Renal cortical epithelial cell (primary cell): ENCODE measurements around the gene FAM241B. TPM values are rescaled to one million over a fixed set of nuclear protein-coding genes. Genes with fewer than 3 reads are reported as not detected.

Source experiments
- DNase-seq: peaks from one replicate; pipeline ENCODE4 v3.0.0-alpha.2; 2011; ENCODE audit warnings: low read depth
- total RNA-seq: library from RNA; depleted of rRNA; stranded (reverse); fragments of >200 nt; gene quantifications from 2 replicates; pipeline ENCODE4 v1.2.3, GENCODE V29; 2014

FAM241B gene
- total RNA-seq, 1 donor from 2014 or later: 2.9 TPM

DNA sequence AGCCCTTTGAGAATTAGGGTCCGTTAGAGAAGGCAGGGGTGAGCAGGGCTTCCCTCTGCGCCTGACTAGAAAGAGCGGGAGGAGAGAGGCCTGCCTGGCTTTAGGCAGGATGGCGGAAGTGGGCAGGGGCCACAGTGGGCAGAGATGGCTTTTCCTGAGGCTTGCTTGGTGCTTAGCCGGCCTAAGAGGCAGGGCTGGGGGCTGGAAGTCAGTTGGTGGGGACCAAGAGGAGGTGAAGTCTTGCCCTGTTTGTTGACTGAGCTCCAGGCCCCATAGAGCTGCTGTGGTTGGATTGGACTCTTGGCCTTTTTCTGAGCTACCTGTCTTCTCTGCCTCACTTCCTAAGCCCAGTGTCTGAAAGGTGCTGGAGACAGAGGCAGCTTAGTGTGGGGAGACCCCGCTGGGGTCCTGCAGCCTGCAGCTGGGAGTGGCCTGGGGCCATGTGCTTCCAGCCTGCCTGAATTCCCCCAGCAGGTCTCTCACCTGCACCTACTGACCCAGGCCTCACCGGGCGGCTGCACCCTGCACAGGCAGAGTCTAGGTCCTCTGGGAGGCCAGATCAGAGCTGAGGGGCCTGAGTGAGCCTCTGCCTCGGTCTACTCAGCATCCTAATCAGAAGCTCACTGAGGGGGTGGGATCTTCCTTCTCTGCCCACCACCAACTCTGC is 4.8 kb downstream of the FAM241B start:
- DNase-seq: no peak

DNA sequence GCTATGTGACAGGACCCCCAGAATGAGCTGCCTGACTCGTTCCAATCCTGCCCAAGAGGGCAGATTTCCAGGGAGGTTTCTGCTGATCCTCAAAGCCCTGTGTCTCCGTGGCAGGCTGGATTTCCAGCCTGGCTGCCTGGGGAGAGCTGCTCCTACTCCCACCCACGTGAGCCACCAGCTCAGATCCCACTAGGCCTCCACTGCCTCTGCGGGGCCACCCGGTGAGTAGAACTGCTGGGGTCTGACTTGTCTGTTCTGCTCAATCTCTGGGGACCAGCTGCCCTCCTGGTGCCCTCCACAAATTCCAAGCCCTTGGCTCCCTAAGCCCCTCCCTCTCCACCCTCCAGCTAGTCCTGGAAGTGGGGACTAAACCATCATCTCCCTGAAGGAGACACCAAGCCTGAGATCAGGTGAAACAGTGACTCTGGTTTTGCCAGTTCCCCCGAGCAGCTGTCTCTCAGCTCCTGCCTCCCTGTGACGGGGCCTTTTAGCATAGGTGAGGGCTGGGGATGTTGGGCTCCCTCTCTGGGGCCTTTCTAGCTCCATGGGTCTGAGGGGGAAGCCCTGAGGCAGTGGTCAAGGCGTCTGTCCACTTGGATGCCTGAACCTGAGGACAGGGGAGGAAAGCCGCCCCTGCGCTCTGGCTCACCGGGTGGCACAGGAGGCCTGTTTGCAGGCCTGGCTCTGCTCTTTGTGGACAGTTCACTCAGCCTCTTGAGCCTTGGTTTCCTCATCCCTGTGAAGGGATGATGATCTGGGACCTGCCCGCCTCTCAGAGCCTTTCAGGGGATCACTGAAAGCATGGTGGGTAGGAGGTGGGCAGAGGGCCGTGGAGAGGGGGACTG is 5.6 kb downstream of the FAM241B start:
- DNase-seq: no peak

DNA sequence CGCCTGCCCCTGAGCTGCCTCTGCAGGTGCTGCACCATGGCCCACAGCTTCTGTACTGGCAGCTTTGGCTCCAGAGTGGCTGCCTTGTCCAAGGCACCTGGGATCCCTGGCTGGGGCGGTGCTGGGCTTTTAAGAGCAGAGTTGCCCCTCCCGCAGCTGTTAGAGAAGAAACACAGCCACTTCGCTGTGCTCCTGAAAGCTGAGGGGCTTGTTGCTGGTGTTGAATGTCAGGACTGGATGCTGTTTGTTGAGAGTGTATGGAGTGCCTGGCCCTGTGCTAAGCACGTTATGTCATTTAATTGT is 6.2 kb downstream of the FAM241B start:
- DNase-seq: no peak

DNA sequence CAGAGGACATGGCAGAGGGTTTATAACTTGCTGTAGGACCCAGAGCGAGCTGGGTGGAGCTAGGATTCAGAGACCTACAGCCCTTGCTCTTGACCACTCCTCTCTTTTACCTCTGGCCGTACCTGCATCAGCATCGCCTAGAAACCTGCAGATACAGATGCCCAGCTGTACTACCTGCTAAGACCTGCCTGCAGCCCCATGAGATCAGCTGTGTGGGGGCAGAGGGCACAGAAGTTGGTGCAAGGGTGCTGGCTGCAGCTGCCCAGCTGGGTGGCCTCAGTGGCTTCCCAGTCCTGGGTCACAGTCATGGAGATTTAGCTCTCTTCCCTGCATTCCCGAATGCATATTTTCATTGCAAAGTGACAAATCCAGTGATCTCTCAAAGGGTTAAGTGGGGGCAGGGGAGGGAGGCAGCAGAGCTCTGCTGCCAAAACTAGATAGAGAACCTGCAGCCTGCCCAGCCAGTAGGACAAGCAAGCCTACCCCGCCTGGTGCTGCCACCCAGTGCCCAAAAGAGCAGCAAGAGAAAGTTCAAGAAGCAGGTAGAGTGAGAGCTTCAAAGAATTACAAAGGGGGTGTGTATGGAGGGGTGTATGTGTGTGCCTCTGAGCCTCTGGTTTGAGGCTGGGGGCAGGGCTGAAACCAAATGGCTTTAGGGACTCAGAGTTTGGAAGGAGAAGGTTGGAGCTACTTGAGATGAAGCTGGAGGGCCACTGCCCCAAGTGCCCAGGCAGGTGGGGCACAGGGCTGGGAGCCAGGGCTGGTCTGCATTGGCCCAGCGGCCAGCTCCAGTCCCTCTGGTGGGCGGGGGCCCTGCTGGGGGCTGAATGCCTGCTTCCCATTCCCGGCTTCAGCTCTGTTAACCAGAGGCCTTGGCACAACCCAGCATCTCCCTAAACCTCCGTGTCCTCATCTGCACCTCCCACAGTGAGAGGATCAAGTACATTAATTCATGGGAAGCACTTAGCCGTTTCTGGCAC is 6.9 kb downstream of the FAM241B start:
- DNase-seq: peak; percentile 16

DNA sequence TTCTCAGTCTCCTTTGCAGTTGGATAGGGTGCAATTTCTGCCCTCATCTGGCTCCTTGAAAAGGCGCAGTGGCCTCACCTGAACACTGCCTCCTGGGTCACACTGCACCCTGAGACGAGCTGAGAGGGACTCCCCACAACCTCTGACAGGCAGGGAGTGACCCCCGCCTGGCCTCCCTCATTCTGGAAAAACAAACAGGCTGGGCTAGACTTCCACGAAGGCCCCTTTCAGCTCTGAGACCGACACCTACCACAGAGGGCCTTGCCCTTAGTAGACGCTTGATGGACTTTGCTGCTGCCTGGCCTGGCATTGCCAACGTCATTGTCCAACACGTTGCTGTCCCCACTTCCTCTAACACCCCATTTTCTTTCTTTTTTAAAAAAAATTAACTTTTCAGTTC is 8.6 kb downstream of the FAM241B start:
- DNase-seq: no peak

DNA sequence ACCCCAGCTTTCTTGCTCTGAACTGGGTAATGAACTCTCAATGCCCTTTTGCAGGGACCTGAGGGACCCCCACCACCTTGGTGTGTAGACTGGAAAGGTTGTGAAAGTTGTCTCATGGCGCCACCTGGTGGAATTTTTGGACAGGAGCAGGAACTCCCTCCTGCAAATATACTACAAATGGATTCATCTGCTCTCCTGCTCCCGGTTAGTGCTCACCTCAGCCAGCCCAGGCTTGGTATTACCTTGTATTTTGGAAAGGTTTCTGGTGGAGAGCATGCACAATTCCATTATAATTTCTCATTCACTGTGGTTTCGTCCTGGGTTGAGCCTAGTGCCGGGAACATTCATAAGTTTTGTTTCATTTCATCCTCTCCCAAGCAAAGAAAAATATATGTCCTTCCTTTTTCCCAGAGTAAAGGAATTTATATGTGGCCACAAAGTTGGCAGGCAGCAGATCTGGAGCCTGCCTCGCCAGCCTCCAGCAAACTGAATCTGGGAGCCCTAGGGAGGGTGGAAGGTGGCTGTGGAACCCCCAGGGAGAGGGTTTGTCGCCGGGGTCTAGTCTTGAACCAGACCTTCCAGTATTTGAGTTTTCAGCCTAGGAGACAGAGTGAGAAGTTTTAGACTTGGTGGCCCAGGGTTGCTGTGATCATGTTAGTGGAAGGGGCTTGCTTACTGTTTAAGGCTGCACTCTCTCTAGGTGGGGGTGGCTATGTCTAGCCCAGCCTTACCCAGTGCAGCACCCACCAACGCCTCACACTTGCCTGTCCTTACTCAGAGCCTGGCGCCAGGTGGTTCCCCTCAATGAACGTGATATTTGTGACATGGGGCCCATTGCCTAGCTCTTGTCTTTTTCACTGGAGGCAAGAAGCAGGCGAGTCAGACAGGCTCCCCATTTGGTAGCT is 9.5 kb downstream of the FAM241B start:
- peak; percentile 59 for DNase-seq

DNA sequence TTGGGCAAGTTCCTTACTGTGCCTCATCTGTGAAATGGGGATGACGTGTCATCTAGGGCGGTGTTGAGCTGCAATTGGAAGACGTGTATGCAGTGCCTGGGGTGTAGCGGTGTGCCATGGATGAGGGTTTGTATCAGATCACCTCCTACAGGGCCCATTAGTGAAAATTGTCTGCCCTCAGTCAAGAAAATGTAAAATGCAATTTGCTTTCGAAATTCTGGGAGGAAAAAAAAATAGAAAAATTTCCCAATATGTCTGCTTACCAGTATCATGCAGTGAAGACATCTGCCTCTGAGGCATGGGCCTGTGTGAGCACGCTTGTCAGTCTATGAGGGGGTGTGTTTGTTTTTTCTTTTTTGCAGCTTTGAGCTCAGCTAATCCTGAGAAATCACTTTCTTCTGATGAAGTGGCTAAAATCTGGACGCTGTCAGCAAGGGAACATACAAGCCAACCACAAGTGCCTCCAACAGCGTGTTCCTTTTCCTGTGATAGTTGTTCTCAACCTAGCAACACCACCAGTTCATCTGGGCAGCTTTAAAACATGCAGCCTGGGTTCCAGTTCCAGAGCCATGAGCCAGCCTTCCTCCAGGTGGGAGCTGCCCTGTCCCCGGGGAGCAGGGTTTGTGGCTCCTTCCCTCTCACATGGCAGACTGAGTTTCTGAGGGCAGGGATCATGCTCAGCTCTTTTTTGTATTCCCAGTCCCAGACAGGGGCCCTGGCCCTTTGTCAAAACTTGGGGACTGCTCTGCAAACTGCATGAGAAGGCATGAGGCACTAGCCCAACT is 10.3 kb downstream of the FAM241B start:
- DNase-seq: no peak

DNA sequence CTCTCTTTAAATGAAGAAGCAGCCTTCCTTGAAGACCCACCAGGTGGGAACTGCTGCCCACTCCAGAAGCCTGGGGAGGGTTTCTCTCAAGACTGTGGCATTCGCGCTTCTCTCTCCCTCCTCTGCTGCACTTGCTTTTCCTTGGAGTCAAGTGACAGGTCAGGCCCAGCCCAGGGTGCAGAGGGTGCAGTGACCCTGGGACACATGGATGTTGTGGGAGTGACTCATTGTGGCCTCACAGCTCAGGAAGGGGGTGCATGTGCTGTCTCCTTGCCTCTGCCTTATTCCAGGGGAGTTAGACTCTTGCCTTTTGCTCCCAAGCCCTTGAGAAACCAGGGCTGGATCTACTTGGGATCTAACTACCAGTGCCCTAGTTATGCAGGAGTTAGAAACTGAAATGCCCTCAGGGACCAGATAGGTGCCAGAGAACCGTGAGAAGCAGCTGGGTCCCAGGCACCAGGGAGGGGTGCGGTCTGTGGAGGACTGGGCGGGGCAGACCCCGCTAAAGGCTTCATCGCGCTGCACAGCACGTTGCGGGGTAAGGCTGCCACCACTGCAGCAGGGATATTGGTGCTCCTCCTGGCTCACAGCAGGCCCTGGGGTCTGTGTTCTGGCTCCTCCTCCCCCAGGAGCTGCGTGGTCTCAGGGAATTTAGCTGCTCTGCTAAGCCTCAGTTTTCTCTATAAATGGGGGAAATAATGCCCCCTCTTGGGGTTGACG is 11.4 kb downstream of the FAM241B start:
- peak; percentile 6 for DNase-seq

DNA sequence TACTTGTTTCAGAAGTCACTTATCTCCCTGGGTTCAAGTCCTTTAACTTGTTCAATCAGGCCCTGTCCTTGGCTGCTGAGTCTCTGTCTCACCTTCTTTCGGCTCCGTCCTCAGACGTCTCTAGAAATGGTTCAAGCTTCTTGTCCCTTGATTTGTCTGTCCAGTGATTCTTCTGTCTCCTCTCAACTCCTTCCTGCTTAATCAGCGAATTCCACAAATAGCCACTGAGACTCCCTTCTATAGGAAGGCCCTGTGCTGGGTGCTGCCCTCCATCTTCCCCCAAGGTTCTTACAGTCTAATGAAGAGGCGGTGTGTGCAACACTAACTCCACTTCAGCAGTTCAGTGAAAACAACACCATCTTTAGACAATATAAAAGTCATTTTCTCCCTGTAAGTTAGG is 12.7 kb downstream of the FAM241B start:
- DNase-seq: no peak

DNA sequence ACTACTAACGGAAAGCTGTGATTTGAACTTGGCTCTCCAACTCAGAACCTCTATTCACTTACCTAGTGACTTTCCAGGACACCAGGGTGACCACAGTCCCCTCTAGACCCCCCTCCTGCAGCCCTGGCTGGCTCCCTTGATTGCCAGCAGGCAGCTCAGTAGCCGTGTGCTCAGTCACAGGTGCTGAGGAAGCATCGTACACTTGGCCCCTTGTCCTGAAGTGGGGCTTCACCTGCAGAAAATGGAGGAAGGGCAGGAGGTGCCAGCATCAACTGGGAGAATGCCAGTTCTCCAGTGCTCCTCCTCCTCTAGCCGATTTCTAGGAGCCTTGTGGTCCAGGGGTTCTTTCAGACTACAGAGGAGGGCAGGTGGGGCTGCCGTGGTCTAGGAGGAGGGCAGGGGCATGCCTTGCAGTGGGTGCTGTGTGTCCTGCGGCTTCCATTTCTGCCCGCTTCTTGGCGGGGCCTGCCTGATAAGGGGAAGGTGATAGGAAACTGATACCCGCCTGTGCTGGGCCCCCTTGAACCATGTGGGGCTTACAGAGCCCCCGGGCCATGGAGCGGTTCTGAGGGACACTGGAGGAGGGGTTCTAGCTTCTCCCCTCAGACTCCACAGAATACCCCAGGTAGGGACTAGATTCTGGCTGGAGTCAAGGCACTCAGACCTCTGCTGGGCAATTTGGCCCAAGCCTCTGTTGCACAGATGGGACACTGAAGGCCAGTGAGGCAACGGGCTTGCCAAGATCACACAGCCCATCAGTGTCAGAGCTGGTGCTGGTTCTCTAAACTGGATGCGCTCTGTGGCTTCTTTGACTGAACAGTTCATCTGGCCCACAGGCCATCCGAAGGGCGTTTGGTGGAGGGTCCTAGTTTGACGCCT is 14.0 kb downstream of the FAM241B start:
- DNase-seq: no peak

DNA sequence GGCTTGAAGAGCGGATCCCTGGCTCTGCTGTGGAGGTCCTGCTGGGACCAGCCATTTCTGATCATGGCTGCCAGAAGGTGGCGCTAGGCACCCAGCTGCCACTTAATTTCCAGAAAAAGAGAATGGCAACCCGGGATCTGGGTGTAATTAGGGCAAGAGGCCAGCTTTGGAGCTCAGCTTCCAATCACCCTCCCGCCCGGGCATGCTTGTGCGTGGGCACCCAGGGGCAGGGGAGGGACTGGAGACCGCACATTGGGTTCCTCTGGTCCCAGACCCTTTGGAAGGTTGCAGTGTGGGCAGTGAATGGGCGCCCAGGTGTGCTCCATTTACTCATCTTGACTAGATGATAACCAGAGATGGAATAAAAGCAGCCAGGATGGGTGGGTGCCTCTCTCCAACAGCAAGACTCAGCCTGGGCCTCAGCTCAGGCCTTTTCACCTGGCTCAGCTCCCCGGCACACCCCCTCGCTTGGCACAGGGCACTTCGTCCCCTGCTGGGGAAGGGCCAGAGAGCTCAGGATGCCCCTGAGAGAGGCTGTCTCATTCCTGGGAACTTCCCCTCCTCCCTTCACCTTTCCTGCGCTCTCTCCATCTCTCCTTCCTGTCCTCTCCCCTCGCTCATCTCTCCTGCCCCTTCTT is 14.7 kb downstream of the FAM241B start:
- peak; percentile 13 for DNase-seq

DNA sequence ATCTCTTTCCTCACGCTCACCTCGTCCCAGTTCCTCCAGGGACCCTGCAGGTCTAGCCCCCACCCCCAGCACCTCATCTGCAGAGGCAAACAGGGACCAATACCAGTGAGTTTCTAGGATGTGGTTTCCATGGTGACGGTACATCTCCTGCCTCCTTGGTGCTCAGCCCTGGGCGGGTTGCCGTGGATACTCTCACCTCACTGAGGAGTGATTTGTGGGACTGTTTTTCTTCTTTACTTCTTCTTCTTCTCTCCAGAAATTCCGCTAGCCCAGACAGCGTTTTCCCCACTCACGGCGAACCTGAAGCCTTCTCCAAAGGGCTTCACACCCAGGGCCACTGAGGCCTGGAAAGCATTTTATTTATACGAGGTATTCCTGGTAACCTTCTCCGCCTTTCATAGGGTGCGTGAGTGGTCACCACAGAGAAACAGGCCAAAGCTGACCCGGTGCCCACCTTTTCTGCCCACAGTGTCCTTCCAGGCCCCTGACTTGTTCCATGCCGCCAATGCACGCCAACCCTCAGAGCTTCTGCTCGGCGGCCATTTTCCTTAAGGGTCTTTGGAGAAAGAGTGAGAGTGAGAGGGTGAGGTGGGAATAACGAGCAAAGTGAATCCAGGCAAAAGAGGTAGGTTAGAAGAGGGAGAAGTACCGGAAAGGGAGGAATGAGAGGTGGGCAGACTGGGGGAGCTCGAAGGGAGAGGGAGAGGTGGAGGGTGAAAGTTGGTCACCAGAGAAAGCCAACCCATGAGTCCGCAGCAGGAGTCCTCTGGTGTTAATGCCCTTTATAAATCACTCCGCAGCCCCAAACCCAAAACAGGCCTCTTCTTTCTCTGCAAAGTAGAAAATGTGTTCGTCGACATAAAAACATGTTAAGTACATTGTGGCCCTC is 15.5 kb downstream of the FAM241B start:
- no peak for DNase-seq

DNA sequence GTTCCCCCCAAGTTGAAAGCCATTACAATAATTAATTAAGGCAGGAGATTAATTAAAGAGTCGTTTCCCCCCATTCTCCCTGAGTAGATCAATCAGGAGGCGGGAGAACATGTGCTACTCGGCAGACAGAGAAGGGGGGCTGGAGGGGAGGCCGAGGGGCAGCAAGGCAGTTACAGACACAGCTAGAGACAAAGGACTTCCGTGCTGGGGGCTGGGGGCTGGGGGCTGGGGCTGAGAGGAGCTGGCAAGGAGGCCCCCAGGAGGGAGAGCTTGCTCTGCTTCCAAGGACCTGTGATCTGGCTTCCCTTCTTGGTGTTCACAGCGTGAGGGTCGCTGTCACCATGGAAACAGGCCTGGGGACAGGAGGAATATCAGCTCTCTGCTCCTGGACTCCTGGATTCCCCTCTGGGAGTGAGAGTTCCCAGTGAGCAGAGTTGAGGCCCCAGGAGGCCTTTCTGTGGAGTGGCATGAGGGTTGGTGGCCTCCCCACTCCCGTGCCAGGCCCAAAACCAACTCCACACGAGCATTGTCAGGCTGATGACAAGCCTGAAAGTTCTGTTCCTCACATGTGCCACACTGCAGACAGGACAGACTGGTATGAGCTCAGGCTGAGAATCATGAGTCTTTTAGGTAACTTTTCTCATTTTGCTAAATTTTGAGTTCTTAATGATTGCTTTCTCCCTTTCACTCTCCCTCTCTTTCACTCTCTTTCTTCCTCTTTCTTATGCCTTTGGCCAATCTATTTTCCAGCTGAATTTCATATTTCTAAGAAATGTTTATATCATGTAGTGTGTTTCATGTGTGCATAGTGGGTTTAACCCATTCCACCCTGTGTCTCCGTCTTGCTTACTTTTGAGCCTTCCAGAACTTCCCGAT is 16.4 kb downstream of the FAM241B start:
- DNase-seq: no peak

DNA sequence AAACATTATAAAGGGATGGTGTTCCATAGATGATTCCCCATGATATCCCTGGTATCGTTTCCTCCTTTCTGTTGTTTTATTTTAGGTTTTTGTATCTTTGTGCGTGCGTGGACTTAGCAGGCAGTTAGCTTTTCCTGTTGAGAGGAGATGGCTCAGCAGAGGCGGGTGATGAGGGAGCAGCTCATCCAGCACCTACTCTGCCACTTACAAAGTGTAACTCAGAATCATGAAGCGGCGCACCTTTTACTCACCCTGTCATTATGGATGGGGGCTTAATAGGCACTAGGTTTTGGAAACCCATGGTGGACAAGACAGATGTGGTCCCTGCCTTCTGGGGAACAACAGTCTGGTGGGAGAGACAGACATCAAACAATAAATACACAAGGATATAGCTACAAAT is 17.1 kb downstream of the FAM241B start:
- DNase-seq: no peak

DNA sequence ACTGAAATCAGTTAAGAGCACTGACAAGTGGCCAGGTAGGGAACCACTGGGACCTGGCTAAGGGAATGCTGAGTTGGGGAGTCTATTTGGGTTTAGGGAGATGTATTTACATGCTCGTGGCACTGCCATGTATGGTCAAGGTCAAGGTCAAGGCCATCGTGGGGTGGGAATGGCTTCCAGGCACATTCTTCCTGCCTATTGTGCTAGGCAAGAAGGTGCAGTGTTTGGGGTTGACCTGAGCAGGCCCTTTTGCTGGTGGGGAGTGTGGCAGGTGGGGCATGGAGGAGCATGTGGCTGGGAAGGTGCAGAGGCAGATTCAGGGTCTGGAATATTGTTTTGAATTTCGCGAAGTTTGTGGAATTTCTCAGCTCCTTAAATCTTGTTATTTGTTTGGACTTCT is 17.8 kb downstream of the FAM241B start:
- no peak for DNase-seq

DNA sequence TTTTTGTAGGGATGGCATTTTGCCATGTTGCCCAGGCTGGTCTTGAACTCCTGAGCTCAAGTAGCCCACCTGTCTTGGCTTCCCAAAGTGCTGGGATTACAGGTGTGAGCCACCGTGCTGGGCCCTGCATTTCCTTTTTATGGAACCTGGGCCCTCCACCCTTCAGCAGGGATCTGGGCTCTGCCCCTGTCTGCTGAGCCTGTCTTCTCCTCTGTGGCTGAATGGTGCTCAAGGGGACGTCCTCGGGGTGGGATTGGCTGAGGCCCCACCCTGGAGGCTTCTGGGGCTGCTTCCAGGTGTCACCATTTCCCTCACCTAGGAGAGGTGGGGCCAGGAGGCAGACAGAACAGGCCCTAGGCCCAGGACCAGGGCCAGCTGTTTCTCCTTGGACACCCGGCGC is 18.4 kb downstream of the FAM241B start:
- no peak for DNase-seq
